Left cardiac atrium (tissue), 4 donors: Measurements from ENCODE around the gene HP1BP3. TPM values are rescaled to one million over a fixed set of nuclear protein-coding genes. Genes with fewer than 3 reads are reported as not detected.

Experiments
- ATAC-seq, 2 donors: fragments of 200-7000 bp; cut with Tn5 transposase; one replicate each; pipeline ENCODE4 v1.9.1; 2020; ENCODE audit warnings: mild to moderate bottlenecking in 2 of 2, moderate library complexity in 2 of 2
- DNase-seq: peaks from one replicate; pipeline ENCODE4 v3.0.0-alpha.2; 2020
- intact Hi-C, 2 donors: fragments of 100-400 bp; cut with DNase I; formaldehyde crosslinking; loops; one replicate each; pipeline versions ENCODE4 v1.14.1 to v1.15.1; 2022 to 2023
- total RNA-seq, 2 donors: library from RNA; stranded (reverse); fragmentation: NEBNext Ultra II Directional; extraction: Animal tissue kit (Norgen Biotek cat#: 25700); gene quantifications; one replicate each; pipeline ENCODE4 v1.2.1, GENCODE V29; 2021
- donor health status: DM: no; HTN: yes; CAD: no.
- donor health status: DM: no; HTN: yes; CAD: no; lungs with severe emphysema.
- donor health status: DM: yes; HTN: yes; CAD: no.
- donor health status: Dilated cardiomyopathy.

HP1BP3 gene
- total RNA-seq, 2 donors from 2014 or later: 128 to 133 TPM

DNA sequence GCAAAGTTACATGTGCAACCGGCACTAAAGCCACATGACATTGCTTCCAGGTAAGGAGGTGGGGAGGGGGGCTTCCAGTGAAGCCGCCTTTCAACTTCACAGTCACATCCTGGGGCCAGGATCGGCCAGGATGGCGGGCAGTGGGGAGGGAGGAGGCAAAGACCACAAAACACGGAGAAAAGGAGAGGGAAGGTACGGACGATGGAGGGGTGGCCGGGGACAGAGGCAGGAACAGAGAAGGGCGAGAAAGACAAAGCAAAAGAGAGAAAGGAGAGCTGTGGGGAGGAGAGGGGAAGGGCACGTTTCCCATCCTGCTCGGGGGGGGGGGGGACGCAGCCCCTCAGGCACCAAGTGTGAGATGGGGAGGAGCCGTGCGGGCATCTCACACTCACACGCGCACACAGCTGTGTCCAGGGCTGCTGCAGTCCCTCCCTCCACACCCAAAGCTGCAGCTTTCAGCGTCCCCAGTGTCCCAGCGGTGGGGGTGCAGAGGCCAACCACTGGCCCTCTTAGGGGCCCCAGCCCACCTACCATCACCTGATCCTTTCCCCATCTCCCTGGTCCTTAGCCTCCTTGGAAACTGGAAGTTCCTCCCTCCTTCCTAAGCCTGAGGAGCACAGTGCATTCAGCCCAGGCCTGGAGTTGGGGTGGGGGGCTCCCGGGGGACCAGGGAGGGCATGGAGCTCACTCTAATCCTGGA is 57.0 kb downstream of the HP1BP3 start:
- DNase-seq: no peak
- intact Hi-C loops: no loop called here
- ATAC-seq: no peak

DNA sequence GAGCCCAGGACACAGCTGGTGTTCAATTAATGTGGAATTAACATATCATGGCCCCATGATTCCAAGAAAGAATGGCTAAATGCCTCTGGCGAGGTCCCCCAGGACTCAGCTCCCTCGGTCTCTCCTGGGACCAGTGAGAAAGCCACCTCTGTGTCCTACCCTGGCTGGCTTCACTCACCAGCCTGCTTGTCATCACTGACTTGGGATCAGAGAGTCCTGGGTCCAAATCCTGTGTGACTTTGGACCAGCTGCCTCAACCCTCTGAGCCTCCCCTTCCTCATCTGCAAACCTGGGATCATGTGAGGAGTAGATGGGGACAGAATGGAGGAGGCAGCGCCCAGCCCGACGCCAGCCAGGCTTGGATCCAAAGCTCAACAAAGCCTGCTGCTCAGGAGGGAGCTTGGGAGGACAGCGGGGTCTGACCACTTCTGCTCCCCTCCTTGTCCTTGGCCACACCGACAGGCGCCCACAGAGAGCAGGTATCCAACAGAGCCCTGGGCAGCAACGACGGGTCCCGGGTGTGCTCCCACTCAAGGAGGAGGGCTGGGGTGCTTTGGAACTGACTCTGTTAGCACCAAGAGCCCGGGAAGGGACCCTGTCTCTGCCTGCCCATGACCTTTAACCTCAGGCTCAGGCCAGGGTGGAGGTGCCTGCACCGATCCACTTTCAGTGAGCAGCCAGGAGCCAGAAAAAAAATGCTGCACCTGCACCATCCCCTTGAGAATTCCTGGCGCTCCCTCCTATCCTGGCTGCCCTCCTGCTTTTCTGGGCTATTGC is 57.8 kb downstream of the HP1BP3 start:
- intact Hi-C loops: no loop called here

DNA sequence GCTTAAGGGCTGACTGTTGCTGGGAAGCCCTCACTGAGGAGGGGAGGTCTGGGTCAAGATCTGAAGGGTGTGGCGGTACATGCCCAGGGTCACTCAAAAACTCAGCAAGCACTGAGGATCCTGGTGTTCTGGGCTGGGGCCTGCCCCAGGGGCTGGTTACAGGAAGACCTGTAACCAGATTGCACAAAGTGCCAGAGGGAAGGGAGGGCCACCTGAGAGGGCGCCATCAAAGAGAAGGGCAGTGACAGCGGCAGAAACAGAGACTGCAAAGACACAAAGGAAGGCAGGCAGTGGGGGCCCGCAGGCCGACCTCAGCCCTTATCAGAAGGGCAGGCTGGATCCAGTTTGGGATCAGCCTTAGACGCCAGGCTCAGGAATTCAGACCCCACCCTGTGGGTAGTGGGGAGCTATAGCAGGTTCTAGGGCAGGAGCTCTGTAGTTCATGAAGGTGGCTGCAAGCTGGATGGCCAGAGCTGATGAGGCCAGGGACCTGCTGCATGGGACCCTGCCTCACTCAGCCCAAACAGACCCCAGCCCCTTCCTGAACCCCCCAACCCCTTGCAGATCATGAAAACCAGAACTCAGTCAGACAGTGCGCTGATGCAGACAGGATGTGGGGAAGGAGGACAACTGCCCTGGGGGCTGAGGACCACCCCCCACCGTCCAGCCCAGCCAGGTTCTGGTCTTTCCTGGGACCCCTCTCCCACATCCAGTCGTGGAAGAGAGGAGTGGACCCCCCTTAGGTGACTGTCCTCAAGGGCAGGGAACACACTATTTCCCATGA is 58.5 kb downstream of the HP1BP3 start:
- ATAC-seq (no peak), DNase-seq (no peak)
- intact Hi-C loops: no loop called here

More for the DNA sequence above, 57.8 kb downstream of the HP1BP3 start:
- ATAC-seq (no peak), DNase-seq (no peak)

DNA sequence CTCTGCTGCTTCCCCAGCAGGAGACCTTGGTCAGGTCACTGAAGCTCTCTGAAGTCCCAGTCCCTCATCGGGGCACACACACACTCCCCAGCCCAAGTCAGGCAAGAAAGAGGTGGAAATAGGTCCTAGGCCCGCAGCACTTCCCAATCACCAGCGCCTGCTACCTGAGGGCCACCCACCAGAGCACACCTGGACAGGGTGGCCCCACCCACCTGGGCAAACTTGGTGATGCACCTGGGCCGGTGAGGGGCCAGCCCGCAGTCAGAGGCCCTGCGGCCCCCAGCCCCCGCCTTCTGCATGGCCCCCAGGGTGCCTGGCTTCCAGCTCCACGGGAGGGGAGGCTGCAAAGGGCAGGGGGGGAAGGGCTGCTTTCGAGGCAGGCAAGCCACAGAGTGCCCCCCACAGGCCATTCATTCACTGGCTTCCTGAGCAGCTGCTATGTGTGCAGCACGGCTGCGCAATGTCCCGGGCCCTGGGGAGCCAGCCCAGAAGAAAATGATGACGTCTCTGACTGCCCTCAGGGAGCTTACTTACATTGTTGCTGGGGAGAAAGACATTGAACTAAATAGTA is 59.3 kb downstream of the HP1BP3 start:
- intact Hi-C loops: no loop called here
- no peak for ATAC-seq
- DNase-seq: no peak

DNA sequence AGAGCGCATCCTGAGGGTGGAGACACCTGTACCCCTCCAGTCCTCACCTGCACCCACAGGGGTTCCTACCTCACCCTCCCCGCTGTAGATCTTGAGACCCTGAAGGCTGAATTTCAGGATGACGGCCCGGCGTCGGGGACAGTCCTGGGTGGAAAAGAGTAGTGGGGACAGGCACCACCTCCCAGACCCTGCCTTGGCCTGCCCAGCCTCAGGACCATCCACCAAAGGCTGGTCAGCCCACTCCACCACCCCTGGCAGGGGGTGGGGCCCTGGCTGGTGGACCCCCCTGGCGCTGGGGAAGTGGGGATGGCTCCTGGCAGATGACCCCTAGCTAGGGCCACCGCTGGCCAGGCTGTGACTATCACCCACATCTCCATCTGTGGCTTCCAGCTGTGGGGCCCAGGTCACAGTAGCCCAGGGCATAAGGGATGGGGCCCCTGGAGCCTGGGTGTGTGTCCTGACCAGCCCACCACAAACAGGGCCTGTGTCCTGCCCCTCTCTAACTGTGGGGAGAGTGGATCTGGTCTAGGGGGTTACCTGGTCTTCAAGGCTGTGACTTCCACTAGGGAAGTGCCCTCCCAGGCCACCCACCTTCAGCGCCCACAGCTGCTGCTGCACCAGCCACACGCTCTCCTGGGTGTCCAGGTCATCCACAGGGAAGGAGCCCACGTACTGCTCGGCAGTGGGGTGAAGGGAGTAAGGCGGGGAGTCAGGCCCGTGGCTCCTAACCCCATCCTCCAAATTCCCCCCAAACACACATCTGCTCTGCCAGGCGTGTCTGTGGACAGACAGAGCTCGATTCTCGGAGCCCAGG is 60.0 kb downstream of the HP1BP3 start:
- DNase-seq (no peak), ATAC-seq (no peak)
- intact Hi-C loops: no loop called here

DNA sequence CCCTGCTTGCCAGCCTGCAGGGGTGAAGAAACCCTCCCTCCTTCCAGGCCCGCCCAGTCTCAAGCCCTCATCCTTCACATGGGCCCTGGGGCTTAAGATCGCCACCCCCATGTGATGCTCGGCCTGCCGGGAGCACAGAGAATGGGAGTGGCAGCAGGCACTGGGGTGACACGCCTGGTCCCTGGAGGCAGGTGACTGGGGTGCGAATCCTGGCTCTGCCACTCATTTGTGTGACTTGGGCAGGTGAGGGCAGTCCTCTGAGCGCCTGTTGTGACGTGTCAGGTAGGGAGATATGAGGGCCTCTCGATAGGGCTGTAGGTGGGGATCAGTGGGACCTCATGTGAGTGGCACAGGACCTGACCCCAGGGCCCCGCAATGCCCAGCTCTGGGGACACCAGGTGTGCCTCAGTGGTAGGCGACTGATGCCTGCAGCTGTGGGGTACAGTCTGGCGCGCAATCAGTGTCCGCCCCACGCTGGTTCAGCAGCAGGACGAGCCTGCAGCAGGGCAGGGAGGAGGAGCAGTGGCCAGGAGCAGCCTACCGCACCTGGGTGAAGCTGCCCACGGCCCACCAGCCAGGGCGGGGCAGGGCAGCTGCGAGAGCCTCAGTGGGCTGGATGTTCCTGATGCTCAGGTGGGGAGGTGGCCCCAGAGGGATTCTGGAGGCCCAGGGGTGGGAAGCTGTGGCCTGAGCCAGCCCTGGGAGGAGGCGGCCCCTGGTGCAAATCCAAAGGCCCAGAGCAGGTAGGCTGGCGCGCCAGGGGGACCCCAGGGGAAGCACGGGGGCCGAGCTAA is 60.8 kb downstream of the HP1BP3 start:
- ATAC-seq (no peak), DNase-seq (no peak)
- intact Hi-C loops: no loop called here

DNA sequence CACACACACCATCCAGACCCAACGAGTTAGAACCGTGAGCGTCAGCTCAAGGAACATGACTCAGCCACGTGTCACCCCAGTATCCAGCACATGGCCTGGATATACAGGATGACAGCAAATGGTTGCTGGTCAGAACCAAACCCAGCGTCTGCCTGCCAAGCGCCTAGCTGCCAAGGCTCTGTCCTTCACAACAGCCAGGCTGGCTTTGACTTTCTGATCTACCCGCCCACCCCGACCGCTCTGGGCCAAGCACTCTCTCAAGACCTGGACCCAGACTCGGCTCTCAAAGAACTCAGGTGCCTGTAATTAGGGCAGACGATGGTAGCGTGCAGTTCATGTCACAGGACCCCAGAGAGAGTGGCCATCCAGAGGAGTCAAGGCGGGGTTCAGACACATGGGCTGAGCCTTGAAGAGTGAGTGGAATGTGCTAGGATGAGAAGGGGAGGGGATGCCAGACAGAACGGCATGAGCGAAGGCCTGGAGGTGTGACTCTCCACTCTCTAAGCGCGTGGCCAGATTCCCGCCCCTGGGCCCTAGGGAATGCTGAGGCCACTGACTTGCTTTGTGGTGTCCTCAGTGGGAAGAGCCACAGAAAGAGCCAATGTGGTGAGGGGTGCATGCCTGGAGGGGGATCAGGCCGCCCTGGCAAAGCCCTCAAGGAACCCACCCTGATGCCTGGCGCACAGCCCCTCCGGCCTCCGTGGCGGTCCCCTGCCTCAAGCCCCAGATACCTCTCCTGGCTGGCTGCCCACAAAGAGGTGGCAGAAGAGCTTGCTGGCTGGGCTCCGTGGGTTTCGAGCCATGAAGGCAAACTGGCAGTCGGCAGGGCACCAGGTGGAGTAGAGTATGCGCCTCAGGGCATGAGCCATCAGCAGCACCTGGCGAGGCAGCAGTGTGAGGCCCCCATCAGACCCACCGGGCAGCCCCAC is 61.7 kb downstream of the HP1BP3 start:
- DNase-seq: no peak
- no peak for ATAC-seq
- intact Hi-C loops: no loop called here

DNA sequence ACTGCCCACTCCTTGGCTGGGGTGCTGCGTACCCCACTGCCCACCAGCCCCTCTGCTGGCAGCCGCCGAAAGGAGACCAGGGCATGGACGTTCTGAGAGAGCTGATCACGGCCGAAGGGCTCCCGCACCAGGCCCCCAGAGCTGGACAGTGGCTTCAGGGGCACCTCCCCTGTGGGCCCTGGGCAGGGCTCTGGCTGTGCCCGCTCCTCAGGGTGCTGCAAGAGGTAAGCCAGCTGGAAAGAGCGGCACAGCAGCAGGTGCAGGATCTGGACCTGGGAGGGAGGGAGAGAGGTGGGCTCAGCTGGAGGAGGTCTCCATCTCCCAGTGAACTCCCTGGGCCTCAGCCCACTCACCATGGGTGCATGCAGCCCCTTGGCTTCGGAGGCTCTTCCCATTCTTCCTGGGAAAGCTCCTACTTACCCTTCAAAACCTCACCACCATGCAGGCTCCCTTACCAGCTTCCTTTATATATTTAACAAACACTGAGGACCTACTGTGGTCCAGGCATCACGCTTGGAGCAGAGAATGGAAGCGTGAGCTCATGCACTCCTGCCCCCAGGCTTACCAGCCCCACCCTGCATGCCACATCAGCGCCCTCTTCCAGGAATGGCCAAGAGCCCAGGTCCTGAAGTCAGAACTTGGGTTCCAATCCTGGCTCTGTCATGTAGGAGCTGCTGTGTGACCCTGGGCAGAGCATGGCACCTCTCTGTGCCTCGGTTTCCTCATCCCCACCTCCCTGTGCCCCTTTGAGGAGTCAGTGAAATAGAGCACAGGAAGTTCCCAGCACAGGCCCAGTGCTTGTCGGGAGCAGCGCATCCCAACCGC is 62.5 kb downstream of the HP1BP3 start:
- ATAC-seq: no peak
- intact Hi-C loops: no loop called here
- DNase-seq: no peak

DNA sequence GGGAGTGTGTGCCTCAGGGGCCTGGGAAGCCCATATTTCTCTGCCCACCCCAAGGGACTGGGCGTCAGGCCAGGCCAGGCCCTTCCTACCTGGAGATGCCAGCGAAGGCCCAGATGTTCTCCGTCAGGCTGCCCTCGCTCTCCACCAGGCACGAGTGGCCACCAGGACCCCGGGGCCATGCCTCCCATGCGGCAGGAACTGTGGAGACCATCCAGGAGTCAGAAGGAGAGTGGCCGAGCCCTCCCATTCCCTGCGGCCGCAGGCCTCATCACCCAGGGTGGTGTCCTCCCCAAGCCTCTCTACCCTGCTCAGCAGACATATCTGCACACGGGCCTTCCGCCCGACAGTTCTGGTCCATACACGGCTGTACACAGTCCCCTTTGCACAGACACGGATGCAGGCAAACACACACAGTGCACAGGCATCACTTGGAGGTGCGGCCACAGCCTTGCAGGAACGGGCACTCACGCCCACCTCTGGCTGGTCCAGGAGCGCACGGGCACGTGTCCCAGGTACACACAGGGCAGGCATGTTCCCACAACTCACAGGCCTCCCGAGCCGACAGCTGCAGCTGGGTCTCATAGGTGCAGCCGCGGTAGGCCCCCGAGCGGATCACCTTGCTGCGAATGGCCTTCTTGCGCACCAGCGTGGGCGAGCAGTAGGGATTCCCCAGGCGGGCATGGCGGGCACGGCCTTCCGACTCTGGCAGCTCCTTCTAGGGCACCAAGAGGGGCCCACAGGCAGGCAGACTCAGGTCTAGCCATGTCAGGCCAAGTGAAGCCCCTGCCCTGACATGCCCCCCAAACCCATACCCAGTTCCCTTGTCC is 63.4 kb downstream of the HP1BP3 start:
- no peak for DNase-seq
- no peak for ATAC-seq
- intact Hi-C loops: no loop called here

DNA sequence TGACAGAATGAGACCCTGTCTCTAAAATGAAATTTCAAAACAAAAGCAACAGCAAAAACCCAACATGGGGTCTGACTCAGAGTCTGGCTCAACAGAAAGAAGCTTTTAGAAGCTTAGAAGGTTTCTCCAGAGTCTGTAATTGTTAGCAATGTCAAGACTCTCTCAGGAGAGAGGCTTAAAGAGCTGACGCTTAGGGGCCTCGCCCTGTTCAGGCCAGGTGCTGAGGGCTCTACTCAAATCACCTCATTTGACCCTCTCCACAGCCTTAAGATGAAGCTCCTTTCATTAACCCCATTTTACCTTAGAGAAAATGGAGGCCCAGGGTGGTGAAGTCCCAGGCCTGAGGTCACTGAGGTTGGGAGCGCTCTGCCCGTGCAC is 64.0 kb downstream of the HP1BP3 start:
- DNase-seq: no peak
- intact Hi-C loops: no loop called here
- no peak for ATAC-seq

DNA sequence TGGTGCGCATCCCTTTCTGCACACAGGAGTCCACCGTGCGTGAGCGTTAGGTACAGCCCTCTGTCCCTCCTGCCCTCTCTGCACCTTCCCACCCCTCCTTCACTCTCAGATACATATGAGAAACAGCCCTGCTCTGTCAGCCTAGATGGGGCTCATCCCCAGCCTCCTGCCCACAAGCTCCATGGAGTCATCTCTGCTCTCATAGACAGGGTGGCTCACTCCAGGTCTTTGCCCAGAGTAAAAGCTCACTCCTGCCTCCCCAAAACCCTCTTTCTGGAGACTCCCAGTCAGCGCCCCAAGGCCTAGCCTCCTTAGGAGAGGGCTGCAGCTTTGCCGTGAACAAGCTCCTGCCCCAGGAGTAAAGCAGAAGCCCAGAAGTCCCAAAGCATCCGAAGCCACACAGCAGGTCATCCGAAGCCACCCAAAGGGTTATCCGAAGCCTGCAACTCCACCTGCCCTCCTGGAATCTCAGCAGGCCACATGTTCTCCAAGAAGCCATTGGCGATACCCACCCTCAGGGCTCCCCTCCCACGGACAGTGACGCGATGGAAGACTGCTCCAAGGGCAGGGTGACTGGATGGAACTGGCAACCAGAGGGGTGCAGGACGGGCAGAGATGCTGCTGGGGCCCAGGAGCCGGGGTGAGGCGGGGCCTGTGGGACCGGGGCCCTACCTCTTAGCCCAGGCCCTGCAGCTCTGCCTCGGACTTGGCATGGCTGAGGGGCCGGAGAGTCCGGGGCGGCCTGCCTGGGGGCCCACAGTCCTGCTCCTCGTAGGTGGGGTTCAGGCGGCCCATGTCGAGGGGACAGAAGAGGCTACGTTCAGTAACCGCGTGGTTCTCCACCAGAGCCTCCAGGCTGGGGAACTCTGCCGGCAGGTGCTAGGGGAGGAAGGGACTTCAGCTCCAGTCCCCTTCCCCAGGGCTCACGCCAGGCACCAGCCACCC is 65.7 kb downstream of the HP1BP3 start:
- ATAC-seq: no peak
- intact Hi-C loops: no loop called here
- DNase-seq: no peak

DNA sequence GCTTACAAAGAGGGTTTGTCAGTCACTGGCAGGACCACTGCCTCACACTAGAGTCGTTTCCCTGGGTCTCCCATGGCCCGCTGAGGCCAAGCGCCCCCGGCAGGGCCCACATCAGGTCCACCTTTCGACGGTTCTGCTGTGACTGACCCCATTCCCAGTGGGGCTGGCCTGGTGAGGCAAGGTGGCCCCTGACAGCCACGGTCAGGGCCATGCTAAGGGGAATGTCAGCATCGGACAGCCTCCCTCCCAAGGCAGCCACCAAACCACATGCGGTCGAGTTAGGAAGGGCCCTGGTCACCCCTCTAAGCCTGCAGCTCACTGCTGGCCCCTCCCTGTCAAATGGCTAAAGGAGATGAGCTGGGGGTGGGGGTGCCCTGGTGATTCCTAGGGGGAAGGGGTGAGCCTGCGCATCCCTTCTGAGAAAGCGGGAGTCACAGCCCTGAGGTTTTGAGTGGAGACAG is 66.4 kb downstream of the HP1BP3 start:
- DNase-seq (no peak), ATAC-seq (no peak)
- intact Hi-C loops: no loop called here

DNA sequence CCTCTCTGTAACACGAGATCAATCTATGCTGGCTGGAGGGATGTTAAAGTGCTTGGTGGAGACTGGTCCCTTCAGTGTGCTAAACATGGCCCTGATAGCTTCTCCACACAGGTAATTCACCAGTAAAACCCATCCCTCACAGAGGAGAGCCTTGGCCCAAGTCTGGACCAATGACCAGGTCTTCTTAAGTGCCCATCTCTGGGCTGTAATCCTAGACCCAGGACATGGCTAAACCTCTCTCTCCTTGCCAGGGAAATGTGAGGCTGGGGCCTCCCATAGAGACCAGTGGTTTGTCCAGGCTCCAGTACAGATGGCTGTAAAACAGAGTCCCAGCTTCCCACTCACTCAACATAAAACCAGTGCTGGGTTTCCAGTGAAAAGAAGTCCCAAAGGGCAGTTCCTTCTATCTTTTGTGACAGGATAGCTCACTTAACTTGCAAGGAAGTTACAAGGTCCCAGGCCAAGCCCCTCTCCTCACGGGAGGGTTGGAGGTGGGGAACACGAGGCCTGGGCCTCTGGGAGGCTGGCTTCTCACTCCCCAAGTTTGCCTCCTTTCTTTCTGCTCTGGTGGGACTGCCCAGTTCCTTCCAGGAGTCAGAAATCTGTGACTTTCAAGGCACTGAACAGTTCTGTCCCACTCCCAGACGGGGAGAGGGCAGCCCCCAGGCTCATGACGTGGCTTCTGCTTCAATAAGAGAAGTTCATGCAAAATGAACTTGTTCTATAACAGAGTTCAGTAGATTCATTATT is 67.1 kb downstream of the HP1BP3 start:
- no peak for DNase-seq
- intact Hi-C loops: no loop called here
- ATAC-seq: no peak

DNA sequence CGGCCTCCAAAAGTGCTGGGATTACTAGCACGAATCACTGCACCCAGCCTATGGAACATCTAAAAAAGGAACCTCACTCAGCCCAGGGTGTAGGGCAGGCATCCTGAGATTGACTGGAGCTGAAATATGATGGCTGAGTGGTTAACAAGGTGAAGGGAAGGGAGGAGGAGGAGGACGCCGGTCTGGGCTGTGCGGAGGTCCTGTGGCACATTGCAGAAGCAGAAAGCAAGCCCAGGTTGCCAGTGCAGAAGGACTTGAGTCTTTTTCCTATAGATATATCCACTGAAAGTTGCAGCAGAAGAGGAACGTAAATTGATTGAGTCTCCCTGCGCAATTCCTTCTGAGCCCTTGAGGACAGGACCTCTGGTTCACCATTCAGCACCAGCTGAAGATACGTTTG is 67.8 kb downstream of the HP1BP3 start:
- DNase-seq (no peak), ATAC-seq (no peak)
- intact Hi-C loops: no loop called here
